Measurements from ENCODE around the gene DDX6. TPM values are rescaled to one million over a fixed set of nuclear protein-coding genes. Genes with fewer than 3 reads are reported as not detected.
"Not testable (repeated sequence)": the region's sequence is repeated elsewhere in the genome, so short reads cannot be mapped to it uniquely, and the experiment has no call there.

The DDX6 gene
- total RNA-seq, 1 experiment from 2014 or later, result 155 TPM

DNA sequence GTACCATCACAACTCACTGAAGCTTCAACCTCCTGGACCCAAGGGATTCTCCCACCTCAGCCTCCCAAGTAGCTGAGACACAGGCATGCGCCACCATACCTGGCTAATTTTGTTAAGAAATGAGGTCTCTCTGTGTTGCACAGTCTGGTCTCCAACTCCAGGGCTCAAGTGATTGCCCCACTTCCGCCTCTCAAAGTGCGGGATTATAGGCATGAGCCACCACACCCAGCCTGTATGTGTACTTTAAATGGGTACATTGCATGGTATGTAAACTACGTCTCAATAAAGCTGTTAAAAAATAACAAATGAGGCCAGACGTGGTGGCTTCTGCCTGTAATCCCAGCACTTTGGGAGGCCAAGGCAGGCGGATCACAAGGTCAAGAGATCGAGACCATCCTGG lies 36.2 kb upstream of the DDX6 start:
- TF ChIP-seq TCF7L2 (IDR thresholded peaks at IDR 0.05; ENCODE audit: low read depth, low read length) (no peak), POLR2AphosphoS5 (IDR thresholded peaks at IDR 0.05; ENCODE audit: low read depth, low read length) (no peak), SIN3A (IDR thresholded peaks at IDR 0.05; ENCODE audit: borderline replicate concordance, insufficient read depth, low read depth, low read length) (no peak), REST (IDR thresholded peaks at IDR 0.05; ENCODE audit: insufficient read depth in 1 of 2, low read depth in 2 of 2, low read length in 1 of 2) (no peak)
- TF ChIP-seq, protein P1, sequence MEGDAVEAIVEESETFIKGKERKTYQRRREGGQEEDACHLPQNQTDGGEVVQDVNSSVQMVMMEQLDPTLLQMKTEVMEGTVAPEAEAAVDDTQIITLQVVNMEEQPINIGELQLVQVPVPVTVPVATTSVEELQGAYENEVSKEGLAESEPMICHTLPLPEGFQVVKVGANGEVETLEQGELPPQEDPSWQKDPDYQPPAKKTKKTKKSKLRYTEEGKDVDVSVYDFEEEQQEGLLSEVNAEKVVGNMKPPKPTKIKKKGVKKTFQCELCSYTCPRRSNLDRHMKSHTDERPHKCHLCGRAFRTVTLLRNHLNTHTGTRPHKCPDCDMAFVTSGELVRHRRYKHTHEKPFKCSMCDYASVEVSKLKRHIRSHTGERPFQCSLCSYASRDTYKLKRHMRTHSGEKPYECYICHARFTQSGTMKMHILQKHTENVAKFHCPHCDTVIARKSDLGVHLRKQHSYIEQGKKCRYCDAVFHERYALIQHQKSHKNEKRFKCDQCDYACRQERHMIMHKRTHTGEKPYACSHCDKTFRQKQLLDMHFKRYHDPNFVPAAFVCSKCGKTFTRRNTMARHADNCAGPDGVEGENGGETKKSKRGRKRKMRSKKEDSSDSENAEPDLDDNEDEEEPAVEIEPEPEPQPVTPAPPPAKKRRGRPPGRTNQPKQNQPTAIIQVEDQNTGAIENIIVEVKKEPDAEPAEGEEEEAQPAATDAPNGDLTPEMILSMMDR (IDR thresholded peaks at IDR 0.05), result no peak
- in situ Hi-C loops (cut with HindIII; ENCODE audit: low pct_unique_long_range_greater_than_20kb, low sequenced_read_pairs) (no loop called here), intact Hi-C loops (cut with micrococcal nuclease; ENCODE audit: unreplicated experiment) (no loop called here)
- no peak for ATAC-seq
- ChIA-PET POLR2A (interaction anchor here (0.5 to 0.7 kb wide), 2 partner anchors 12 to 17 kb away, joined by 3 read pairs; no protein-coding TSS in a partner anchor), CTCF (no interaction called here)
- H3K4me3 ChIP-seq (ENCODE audit: low read depth in 2 of 2, low read length in 2 of 2), result no peak overlapping the region
- no peaks in the 10 kb centered on the region for H3K4me1 ChIP-seq (ENCODE audit: control insufficient read depth, insufficient read depth, low read length)
- no peak overlapping the region for H3K27ac ChIP-seq (ENCODE audit: low read length)
- no peak for DNase-seq (ENCODE audit: low read depth, low spot score)
- H3K27me3 ChIP-seq (ENCODE audit: control insufficient read depth, insufficient read depth, low read length), result no peaks in the 10 kb centered on the region
- BruUV-seq (replicated peaks), result no TSS peak
- H3K9me3 ChIP-seq (ENCODE audit: control insufficient read depth, insufficient read depth, low read depth, low read length), result no peaks in the 10 kb centered on the region
- no peaks in the 10 kb centered on the region for H3K36me3 ChIP-seq (ENCODE audit: control insufficient read depth, insufficient read depth, low read length)

GRCh38 chr11:118822936-118823510 lies 32.1 kb upstream of the DDX6 start:
- CTCF ChIA-PET; H3K27me3 ChIP-seq (ENCODE audit: control insufficient read depth, insufficient read depth, low read length); POLR2A ChIA-PET; H3K4me1 ChIP-seq (ENCODE audit: control insufficient read depth, insufficient read depth, low read length); ATAC-seq; H3K9me3 ChIP-seq (ENCODE audit: control insufficient read depth, insufficient read depth, low read depth, low read length); H3K36me3 ChIP-seq (ENCODE audit: control insufficient read depth, insufficient read depth, low read length); H3K27ac ChIP-seq (ENCODE audit: low read length); DNase-seq (ENCODE audit: low read depth, low spot score); BruUV-seq (replicated peaks); in situ Hi-C loops (cut with HindIII; ENCODE audit: low pct_unique_long_range_greater_than_20kb, low sequenced_read_pairs); H3K4me3 ChIP-seq (ENCODE audit: low read depth in 2 of 2, low read length in 2 of 2); intact Hi-C loops (cut with micrococcal nuclease; ENCODE audit: unreplicated experiment): not testable (repeated sequence)
